ENCODE data around the gene PIP4K2A.

DNA sequence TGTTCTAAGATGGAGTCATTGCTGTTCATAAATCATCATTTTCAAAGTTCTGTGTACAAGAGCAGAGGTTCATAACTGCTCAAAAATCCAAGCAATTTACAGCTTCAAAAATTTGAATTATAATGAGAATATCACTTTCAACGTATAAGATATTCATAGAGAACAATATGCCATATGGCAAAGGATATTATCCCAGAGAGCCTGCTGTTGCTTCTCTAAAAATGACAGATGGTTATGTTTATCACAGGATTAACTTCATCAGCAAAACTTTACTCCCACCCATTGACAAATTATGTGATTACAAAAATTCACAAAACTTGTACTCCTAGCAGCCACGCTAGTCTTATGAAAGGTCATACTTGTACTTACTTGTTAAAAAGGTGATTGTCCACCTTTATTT, 105.1 kb downstream of the PIP4K2A start:
- TF ChIP-seq, protein P1, sequence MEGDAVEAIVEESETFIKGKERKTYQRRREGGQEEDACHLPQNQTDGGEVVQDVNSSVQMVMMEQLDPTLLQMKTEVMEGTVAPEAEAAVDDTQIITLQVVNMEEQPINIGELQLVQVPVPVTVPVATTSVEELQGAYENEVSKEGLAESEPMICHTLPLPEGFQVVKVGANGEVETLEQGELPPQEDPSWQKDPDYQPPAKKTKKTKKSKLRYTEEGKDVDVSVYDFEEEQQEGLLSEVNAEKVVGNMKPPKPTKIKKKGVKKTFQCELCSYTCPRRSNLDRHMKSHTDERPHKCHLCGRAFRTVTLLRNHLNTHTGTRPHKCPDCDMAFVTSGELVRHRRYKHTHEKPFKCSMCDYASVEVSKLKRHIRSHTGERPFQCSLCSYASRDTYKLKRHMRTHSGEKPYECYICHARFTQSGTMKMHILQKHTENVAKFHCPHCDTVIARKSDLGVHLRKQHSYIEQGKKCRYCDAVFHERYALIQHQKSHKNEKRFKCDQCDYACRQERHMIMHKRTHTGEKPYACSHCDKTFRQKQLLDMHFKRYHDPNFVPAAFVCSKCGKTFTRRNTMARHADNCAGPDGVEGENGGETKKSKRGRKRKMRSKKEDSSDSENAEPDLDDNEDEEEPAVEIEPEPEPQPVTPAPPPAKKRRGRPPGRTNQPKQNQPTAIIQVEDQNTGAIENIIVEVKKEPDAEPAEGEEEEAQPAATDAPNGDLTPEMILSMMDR (IDR thresholded peaks at IDR 0.05), result no peak
- TF ChIP-seq EP300 (IDR thresholded peaks at IDR 0.05), result no peak
